Activated CD8-positive, alpha-beta memory T cell treated with anti-CD3 and anti-CD28 coated beads, Interleukin-2, amount 50 U/mL, for 1 hour (primary cell): ENCODE data around the gene NKX3-2.

ENCODE experiments used
- DNase-seq: peaks from one replicate; pipeline ENCODE4 v3.0.0-alpha.2; 2020; ENCODE audit errors: extremely low read depth

Gene NKX3-2

GRCh38 chr4:13504374-13504773, 39.9 kb downstream of the NKX3-2 start:
- DNase-seq: no peak

DNA sequence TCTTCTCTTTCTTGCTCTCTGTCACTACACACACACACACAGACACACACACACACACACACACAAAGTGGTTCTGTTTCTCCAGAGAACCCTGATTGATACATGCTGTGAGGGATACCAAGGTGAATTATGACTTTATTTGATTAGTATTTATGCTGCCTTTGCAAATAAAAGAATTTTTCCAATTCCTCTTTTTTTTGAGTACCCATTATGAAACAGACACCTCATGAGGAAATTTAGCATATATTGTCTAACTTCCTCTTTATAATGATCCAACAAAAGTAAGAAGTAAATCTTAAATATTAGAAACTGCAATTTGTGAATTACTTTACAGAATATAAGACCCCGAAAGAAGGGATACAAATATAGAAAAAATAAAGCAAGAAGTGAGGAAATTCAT, 45.8 kb downstream of the NKX3-2 start:
- no peak for DNase-seq

DNA sequence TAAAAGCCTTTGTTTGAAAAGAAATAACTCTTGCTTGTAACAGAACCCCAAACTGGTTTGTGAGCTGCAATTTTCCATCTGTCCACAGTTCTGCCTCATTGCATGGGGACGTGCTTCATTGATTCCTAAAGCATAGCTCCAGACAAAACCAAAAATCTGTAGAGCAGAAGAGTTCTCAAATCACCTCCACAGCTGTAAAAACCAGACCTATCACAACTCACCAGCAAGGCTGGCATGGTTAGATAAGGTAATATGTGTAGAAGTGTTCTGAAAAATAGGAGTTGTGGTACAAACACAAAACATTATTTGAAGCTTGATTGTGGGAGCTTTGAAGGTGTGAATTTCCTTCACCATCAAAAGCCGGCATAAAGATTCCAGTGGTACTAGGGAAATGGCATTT, 47.7 kb downstream of the NKX3-2 start:
- no peak for DNase-seq

GRCh38 chr4:13495753-13496152, 48.6 kb downstream of the NKX3-2 start:
- no peak for DNase-seq

GRCh38 chr4:13493793-13494192, 50.5 kb downstream of the NKX3-2 start:
- no peak for DNase-seq

DNA sequence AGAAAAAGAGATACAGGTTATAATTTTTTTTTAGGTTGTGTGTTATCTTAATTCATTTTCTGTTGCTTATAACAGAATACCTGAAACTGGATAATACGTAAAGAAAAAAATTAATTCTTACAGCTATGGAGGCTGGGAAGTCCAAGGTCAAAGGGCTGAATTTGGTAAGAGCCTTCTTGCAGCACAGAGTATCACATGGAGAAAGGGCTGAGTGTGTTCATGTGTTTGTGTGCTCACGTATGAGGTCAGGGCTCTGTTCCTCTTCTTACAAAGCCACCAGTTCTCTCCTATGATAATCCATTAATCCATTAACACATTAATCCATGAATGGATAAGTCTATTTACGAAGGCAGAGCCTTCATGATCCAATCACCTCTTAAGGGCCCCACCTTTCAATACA, 51.6 kb downstream of the NKX3-2 start:
- DNase-seq: no peak
